Astrocyte of the spinal cord (primary cell): ENCODE measurements around the gene CD248.

Source experiments
- DNase-seq: peaks from one replicate; pipeline ENCODE4 v3.0.0; 2011; ENCODE audit warnings: low read depth, low spot score
- H3K4me3 ChIP-seq: 2 replicates; pipeline ENCODE4 v1.5.1; 2011; ENCODE audit warnings: low read depth, mild to moderate bottlenecking, low read length, moderate library complexity
- in situ Hi-C: cut with HindIII; loops from 2 replicates; pipeline ENCODE4 v1.10.0; 2017; ENCODE audit warnings: low sequenced_read_pairs
- TF ChIP-seq, protein P1 (sequence below): IDR thresholded peaks from 2 replicates; pipeline ENCODE4 v1.5.1; 2012; ENCODE audit warnings: low read depth, mild to moderate bottlenecking, low read length, inconsistent platforms

Gene CD248

DNA sequence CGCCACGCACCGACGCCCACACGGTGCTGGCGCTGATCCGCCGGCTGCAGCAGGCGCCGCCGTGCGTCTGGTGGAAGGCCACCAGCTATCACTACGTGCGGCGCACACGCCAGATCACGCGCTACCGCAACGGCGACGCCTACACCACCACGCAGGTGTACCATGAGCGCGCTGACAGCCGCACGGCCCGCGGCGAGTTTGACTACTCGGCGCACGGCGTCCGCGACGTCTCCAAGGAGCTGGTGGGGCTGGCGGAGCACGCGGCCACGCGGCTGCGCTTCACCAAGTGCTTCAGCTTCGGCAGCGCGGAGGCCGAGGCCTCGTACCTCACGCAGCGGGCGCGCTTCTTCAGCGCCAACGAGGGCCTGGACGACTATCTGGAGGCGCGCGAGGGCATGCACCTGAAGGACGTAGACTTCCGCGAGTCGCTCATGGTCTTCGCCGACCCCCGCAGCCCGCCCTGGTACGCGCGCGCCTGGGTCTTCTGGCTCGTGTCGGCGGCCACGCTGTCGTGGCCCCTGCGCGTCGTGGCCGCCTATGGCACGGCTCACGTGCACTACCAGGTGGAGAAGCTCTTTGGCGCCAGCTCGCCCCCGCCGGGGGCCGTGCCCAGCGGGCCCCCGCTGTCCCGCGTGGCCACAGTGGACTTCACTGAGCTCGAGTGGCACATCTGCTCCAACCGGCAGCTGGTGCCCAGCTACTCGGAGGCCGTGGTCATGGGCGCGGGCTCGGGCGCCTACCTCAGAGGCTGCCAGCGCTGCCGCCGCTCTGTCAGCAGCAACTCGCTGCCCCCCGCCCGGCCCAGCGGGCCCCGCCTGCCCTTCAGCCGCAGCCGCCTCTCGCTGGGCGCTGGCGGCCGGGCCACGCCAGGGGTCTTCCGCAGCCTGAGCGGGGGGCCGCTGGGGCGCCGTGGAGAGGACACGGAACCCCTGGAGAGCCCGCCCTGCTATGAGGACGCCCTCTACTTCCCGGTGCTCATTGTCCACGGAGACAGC lies 21.9 kb downstream of the CD248 start:
- in situ Hi-C loops = no loop called here
- TF ChIP-seq, protein P1, sequence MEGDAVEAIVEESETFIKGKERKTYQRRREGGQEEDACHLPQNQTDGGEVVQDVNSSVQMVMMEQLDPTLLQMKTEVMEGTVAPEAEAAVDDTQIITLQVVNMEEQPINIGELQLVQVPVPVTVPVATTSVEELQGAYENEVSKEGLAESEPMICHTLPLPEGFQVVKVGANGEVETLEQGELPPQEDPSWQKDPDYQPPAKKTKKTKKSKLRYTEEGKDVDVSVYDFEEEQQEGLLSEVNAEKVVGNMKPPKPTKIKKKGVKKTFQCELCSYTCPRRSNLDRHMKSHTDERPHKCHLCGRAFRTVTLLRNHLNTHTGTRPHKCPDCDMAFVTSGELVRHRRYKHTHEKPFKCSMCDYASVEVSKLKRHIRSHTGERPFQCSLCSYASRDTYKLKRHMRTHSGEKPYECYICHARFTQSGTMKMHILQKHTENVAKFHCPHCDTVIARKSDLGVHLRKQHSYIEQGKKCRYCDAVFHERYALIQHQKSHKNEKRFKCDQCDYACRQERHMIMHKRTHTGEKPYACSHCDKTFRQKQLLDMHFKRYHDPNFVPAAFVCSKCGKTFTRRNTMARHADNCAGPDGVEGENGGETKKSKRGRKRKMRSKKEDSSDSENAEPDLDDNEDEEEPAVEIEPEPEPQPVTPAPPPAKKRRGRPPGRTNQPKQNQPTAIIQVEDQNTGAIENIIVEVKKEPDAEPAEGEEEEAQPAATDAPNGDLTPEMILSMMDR = no peak
- no peak for DNase-seq
- no peak overlapping the region for H3K4me3 ChIP-seq

DNA sequence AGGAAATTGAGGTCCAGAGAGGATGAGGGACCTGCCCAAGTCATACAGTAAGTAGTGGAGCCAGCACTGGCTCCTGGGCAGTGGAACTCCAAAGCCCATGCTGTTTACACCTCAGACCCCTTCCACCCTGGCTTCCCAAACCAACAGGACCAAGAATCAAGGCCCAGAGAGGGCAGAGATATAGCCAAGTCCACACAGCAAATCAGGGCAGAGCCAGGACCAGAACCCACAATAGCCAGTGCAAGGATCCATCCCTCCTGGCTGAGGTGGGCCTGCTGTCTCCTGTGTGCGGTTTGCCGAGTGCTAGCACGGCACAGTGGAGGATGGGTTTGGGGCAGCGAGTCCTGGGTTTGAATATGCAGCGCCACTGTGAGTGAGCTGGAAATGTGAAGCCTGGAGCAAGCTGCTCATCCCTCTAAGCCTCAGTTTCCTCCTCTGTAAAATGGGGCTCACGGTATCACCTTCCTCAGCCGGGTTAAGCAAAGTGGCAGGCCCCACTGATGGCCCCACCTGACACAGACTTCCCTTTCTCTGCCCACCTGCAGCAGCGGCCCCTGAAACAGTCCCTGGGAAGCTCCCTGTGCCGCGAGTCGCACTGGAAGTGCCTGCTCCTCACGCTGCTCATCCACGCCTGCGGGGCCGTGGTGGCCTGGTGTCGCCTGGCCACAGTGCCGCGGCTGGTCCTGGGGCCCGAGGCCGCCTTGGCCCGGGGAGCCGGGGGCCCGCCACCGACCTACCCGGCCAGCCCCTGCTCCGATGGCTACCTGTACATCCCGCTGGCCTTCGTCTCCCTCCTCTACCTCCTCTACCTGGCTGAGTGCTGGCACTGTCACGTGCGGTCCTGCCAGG lies 22.8 kb downstream of the CD248 start:
- TF ChIP-seq, protein P1 = no peak
- H3K4me3 ChIP-seq = no peak overlapping the region
- in situ Hi-C loops = no loop called here
- DNase-seq = no peak

- DNase-seq = no peak
Measured at GRCh38 chr11:66293352-66293751, 23.5 kb downstream of the CD248 start.

DNA sequence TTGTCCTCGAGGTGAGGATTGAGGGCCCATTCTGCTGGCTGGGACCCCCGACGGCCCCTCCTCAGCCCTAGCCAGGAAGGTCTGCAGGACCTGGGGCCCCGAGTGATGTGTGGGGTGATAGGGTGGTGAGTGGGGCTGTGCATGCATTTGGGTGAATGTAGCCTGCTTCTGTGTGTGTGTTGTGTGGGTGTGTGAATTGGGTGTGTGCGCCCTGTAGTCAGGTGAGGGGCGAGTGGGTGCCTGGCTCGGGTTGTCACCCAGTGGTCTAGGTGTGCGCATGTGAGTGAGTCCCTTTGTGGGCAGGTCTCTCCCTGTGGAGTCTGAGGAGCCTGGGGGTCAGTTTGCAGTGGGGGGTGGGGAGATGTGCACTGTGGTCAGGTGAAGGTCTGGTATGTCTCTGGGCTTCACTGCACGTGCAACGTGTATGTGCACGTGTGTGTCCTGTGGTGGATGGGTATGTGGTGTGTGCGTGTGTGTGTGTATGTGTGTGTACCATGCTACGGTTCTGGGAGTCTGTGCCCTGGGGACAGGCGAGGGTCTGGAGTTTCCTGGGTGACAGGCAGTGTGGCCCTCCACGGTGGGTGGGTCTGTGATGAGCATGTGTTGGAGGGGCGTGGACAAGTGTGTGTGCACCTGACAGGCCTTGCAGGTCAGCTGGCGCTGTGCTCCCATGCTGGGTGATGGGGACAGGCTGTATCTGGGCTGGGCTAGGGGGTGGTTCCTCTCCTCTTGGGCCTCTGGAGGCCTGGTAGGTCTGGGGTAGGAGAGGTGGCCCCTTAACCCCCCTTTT lies 24.1 kb downstream of the CD248 start:
- H3K4me3 ChIP-seq = no peak overlapping the region
- DNase-seq = no peak
- in situ Hi-C loops = no loop called here
- TF ChIP-seq, protein P1 = no peak

More at GRCh38 chr11:66293352-66293751, 23.5 kb downstream of the CD248 start:
- no peak overlapping the region for H3K4me3 ChIP-seq
- TF ChIP-seq, protein P1 = no peak
- in situ Hi-C loops = no loop called here

GRCh38 chr11:66291706-66292542 lies 24.9 kb downstream of the CD248 start, which contains the start of gene TMEM151A:
TSS of gene TMEM151A (plus strand) at chr11:66291894. CDS start at chr11:66292014, 120 bp downstream.
- TF ChIP-seq, protein P1 = no peak
- in situ Hi-C loops = no loop called here
- DNase-seq = no peak
- H3K4me3 ChIP-seq = no peak within 1 kb of the TSS
